ENCODE measurements around the gene TMEM52. TPM values are rescaled to one million over a fixed set of nuclear protein-coding genes. Genes with fewer than 3 reads are reported as not detected.

The TMEM52 gene
- total RNA-seq, 1 experiment from 2014 or later = not detected

- DNase-seq (ENCODE audit: low read depth) = peak; percentile 22
These were observed 45.9 kb downstream of the TMEM52 start for GRCh38 chr1:1873186-1873585.

GRCh38 chr1:1872329-1872994 lies 46.6 kb downstream of the TMEM52 start:
- no peak for DNase-seq (ENCODE audit: low read depth)

GRCh38 chr1:1869469-1869868 lies 49.6 kb downstream of the TMEM52 start:
- DNase-seq (ENCODE audit: low read depth) = no peak

Other genes with a start within 250 kb of the TMEM52 start
- gene SLC35E2B, start 226.5 kb downstream of the TMEM52 start, total RNA-seq (2014; rRNA removed; shearing (Covaris generic)) = 11.5 and 25.5 TPM in 2 replicates
- 2.6 and 11.0 TPM in 2 replicates for gene CDK11A, start 194.9 kb downstream of the TMEM52 start, total RNA-seq (2014; rRNA removed; shearing (Covaris generic))
- gene NADK, start 140.8 kb downstream of the TMEM52 start, total RNA-seq (2014; rRNA removed; shearing (Covaris generic)) = 36.8 and 44.7 TPM in 2 replicates
- gene GNB1, start 28.2 kb downstream of the TMEM52 start, total RNA-seq (2014; rRNA removed; shearing (Covaris generic)) = 80.3 and 137 TPM in 2 replicates
- not detected in 2 replicates for gene CALML6, start 4.0 kb downstream of the TMEM52 start, total RNA-seq (2014; rRNA removed; shearing (Covaris generic))
- gene CFAP74, start 84.5 kb upstream of the TMEM52 start, total RNA-seq (2014; rRNA removed; shearing (Covaris generic)) = not detected in 2 replicates
- not detected in 2 replicates for gene GABRD, start 100.1 kb upstream of the TMEM52 start, total RNA-seq (2014; rRNA removed; shearing (Covaris generic))
- gene PRKCZ, start 131.1 kb upstream of the TMEM52 start, total RNA-seq (2014; rRNA removed; shearing (Covaris generic)) = 0.44 TPM in 1 of 2 replicates, not detected in the other

Data from M059J (cell line).